Neural progenitor cell (in vitro differentiated cells): Measurements from ENCODE around the gene SERPINI2.

ENCODE experiments used
- EZH2 ChIP-seq: fragments of 200-600 bp; sonication (generic); IDR thresholded peaks from 2 replicates; pipeline ENCODE4 v1.6.1; 2017; ENCODE audit warnings: antibody characterized with exemption, mild to moderate bottlenecking, moderate library complexity
- EZH2phosphoT487 ChIP-seq: fragments of 200-600 bp; sonication (generic); IDR thresholded peaks from 2 replicates; pipeline ENCODE4 v1.6.1; 2017; ENCODE audit warnings: antibody characterized with exemption

GRCh38 chr3:167396075-167396474 lies 77.8 kb downstream of the SERPINI2 start:
- TF ChIP-seq EZH2phosphoT487 (no peak), EZH2 (no peak)
